ENCODE results near the gene DRD5.
"Not testable (repeated sequence)": the region's sequence is repeated elsewhere in the genome, so short reads cannot be mapped to it uniquely, and the experiment has no call there.

DRD5 gene

DNA sequence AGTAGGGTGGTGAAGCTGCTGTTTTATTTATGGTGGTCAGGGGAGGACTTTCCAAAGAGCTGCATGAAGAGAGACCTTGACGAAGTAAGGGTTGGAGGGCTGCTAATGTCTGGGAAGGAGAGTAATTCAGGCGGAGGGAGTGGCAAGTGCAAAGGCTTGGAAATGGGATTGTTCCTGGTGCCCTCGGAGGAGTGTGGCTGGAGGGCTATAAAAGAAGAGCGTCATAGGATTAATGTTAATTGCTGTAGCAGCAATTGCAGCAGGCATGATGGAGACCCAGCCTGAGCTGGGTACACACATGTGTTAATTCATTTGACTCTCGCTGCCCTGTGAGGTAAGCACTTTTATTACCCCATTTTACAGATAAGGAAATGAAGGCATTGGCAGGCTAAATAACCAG is 4.5 kb downstream of the DRD5 start:
- not testable (repeated sequence) for H3K9me3 ChIP-seq (ENCODE audit: control insufficient read depth, insufficient read depth, low read length); H3K9ac ChIP-seq (ENCODE audit: low read depth, low read length); H3K4me1 ChIP-seq (ENCODE audit: insufficient read depth, low read length); H3K36me3 ChIP-seq (ENCODE audit: insufficient read depth, low read length)

DNA sequence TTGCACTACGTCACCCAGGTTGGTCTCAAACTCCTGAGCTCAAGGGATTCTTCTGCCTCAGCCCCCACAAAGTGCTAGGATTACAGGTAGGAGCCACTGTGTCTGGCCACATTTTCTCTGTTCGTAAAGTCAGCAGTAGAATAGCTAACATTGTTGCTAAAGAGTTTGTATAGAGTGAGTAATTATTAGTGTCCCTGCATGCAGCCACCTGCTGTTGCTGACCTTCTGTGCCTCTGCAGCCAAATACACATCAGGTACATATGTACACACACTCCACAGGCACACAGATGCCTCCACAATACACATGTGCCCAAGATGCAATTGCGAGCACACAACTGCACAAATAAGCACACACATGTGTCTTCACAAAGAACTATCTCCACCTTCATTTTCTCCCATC is 10.9 kb downstream of the DRD5 start:
- Histone ChIP-seq H3K9me3 (ENCODE audit: control insufficient read depth, insufficient read depth, low read length) (no peaks in the 10 kb centered on the region), H3K36me3 (ENCODE audit: insufficient read depth, low read length) (no peaks in the 10 kb centered on the region), H3K9ac (ENCODE audit: low read depth, low read length) (no peak overlapping the region), H3K4me1 (ENCODE audit: insufficient read depth, low read length) (no peaks in the 10 kb centered on the region)

DNA sequence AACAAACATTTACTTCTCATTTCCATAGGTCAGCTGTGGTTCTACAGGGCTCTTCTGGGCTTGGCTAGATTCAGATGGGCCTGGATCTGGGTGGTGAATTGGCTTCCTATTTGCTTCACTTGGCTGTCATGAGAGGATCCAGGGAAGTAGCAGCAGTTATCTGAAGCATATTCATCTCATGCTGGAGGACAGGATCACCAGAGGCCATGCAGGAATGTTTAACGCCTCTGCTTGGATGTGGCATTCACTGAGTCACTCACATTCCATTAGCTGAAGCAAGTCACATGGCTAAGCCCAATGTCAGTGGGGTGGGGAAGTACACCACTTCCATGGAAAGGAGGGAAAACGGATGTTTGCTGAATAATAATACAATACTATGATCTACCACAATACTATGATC is 15.2 kb downstream of the DRD5 start:
- not testable (repeated sequence) for H3K9me3 ChIP-seq (ENCODE audit: control insufficient read depth, insufficient read depth, low read length); H3K4me1 ChIP-seq (ENCODE audit: insufficient read depth, low read length); H3K36me3 ChIP-seq (ENCODE audit: insufficient read depth, low read length); H3K9ac ChIP-seq (ENCODE audit: low read depth, low read length)

DNA sequence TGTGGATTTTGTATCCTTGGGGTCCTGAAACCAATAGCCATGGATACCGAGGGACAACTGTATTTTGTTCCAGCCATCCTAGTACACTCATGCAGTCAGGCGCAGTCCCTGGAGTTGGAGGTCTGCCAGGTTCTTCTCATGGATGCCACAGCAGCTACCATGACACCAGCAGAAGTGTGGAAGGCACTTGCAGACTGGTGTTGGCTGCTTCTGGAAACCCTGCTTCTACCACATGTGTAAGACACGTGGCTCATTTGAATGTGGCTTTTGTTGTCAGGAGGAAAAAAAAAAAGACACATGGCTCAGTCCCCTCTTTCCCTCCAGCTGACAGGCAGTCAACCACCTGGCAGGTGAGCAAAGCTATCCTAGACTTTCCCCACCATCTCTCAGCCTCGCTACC is 19.4 kb downstream of the DRD5 start:
- Histone ChIP-seq H3K9ac (ENCODE audit: low read depth, low read length) (no peak overlapping the region), H3K9me3 (ENCODE audit: control insufficient read depth, insufficient read depth, low read length) (no peaks in the 10 kb centered on the region; the same call in 1 of the 2 replicates), H3K36me3 (ENCODE audit: insufficient read depth, low read length) (no peaks in the 10 kb centered on the region), H3K4me1 (ENCODE audit: insufficient read depth, low read length) (no peaks in the 10 kb centered on the region)

DNA sequence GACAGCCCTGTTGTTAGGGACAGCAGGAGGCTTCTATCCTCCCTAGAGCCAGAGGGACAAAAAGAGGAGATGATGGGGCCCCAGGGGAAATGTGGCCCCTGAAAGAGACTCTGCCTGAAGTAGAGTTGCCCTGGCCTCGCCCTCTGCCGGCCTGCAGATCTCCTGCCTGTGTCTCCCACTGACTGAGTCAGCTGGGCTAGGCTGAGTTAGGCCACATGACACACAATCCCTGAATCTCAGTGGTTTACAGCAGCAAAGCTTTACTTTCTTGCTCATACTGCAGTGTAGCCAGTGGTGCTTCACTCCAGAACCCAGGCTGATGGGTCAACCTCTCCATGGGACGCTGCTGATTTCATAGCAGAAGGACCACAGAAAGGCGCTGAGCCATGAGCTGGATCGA is 23.5 kb downstream of the DRD5 start:
- H3K9me3 ChIP-seq (ENCODE audit: control insufficient read depth, insufficient read depth, low read length) = no peaks in the 10 kb centered on the region; the same call in 1 of the 2 replicates
- no peaks in the 10 kb centered on the region for H3K4me1 ChIP-seq (ENCODE audit: insufficient read depth, low read length)
- H3K36me3 ChIP-seq (ENCODE audit: insufficient read depth, low read length) = no peaks in the 10 kb centered on the region
- H3K9ac ChIP-seq (ENCODE audit: low read depth, low read length) = no peak overlapping the region

DNA sequence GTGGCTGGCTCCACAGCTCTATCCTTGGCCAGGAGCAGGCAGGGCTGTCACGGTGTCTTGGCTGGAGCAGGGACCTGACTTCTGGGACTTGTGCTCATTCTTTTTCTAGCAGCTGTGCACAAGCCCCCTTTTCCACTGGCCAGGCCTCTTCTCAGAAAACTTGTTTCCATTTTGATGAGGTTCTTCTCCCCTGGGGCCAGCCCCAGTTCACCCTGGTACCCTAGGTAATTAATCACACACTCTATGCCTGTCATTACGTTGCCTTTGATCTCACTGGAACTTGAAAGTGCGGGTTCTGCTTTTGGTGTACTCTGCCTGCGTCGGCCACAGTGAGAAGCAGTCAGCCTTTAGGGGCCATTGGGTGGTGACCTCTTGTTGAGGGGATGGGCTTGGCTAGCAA is 26.6 kb downstream of the DRD5 start:
- no peaks in the 10 kb centered on the region; the same call in 1 of the 2 replicates for H3K9me3 ChIP-seq (ENCODE audit: control insufficient read depth, insufficient read depth, low read length)
- H3K36me3 ChIP-seq (ENCODE audit: insufficient read depth, low read length) = no peaks in the 10 kb centered on the region
- no peak overlapping the region for H3K9ac ChIP-seq (ENCODE audit: low read depth, low read length)
- no peaks in the 10 kb centered on the region for H3K4me1 ChIP-seq (ENCODE audit: insufficient read depth, low read length)

DNA sequence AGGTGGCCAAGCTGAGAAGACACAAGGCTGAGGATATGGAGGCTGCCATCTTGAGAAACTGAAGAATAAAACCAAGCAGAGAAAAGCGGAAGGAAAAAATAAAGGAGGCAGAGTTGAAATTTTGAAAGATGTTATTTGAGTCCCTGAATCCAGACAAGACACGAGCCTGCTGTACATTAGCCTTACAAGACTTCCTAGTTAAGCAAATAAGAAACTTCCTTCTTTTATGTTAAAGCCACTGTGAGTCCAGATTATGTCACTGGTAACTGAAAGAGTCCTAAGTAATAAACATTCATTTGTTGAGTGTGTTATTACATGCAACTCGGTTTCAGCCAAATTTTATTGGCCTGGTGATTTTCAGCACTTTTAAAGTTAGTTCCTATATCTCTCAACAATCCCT is 30.4 kb downstream of the DRD5 start:
- H3K9me3 ChIP-seq (ENCODE audit: control insufficient read depth, insufficient read depth, low read length) = no peaks in the 10 kb centered on the region
- no peak overlapping the region for H3K9ac ChIP-seq (ENCODE audit: low read depth, low read length)
- no peaks in the 10 kb centered on the region for H3K36me3 ChIP-seq (ENCODE audit: insufficient read depth, low read length)
- no peaks in the 10 kb centered on the region for H3K4me1 ChIP-seq (ENCODE audit: insufficient read depth, low read length)

DNA sequence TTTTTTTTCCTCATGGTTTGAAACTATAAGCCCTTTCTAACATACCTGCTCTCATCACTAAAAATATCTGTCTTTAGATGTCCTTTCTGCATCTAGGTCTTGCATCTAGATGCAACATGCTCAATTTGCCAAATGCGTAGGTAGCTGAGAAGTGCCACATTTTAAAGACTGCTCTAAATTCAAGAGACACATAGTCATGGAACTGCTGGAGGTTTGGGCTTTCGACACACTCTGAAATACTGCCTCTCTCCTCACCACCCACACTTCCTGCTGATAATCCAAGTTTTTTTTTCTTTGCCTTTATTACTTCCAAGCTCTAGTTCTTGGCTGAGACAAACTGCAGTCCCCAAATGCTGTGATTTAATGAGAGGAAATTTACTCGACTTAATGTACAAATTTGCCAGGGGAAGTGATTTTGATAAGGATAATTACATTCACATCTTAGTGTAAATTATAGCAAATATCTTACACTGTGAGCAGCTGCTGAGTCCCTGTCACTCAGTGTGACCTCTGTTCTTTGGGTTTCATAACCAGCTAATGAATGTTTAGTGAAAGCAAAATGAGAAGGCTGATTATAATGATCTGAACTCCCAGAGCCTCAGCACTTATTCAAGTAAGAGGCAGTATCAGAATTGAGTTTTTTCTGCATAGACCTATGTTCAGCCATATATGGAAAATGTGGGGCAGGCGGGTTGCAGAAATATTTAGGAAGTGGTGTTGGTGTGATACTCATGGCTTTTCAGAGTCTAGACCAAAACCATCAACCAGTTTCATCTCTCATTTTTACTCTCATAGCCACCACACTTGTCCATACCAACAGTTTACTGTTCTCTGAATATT is 31.3 kb downstream of the DRD5 start:
- H3K9ac ChIP-seq (ENCODE audit: low read depth, low read length) = no peak overlapping the region
- H3K36me3 ChIP-seq (ENCODE audit: insufficient read depth, low read length) = no peaks in the 10 kb centered on the region
- H3K4me1 ChIP-seq (ENCODE audit: insufficient read depth, low read length) = no peaks in the 10 kb centered on the region
- no peaks in the 10 kb centered on the region for H3K9me3 ChIP-seq (ENCODE audit: control insufficient read depth, insufficient read depth, low read length)

DNA sequence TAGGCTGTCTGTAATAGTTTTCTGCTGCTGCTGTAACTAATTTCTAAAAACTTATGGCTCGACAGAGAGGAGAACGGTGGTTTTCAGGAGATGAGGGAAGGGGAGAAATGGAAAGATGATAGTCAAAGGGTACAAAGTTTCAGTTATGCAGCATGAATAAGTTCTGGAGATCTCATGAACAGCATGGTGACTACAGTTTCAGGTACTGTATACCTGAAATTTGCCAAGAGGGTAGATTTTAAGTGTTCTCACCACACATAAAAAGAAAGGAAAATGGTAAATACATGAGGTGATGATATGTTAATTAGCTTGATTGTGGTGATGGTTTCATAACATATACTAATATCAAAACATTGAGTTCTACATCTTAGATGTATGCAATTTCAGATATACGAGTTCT is 34.9 kb downstream of the DRD5 start:
- Histone ChIP-seq H3K36me3 (ENCODE audit: insufficient read depth, low read length) (no peaks in the 10 kb centered on the region), H3K9ac (ENCODE audit: low read depth, low read length) (no peak overlapping the region), H3K9me3 (ENCODE audit: control insufficient read depth, insufficient read depth, low read length) (no peaks in the 10 kb centered on the region), H3K4me1 (ENCODE audit: insufficient read depth, low read length) (no peaks in the 10 kb centered on the region)

DNA sequence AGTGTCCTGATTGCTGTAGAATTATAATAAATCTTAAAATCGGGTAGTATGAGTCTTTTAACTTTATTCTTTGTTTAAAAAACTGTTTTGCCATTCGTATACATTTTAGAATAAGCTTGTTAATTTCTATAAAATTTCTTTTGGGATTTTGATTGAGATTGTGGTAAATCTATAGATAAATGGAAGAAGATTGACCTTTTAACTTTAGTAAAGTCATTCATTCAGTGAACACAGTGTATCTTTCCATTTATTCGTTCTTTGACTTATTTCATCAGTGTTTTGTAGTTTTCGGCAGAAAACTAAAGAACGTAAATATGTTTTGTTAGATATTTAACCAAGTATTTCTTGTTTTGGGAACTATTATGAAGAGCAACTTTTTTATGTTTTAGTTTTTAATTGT is 38.9 kb downstream of the DRD5 start:
- Histone ChIP-seq H3K9me3 (ENCODE audit: control insufficient read depth, insufficient read depth, low read length) (no peaks in the 10 kb centered on the region), H3K4me1 (ENCODE audit: insufficient read depth, low read length) (no peaks in the 10 kb centered on the region), H3K9ac (ENCODE audit: low read depth, low read length) (no peak overlapping the region), H3K36me3 (ENCODE audit: insufficient read depth, low read length) (no peaks in the 10 kb centered on the region)

DNA sequence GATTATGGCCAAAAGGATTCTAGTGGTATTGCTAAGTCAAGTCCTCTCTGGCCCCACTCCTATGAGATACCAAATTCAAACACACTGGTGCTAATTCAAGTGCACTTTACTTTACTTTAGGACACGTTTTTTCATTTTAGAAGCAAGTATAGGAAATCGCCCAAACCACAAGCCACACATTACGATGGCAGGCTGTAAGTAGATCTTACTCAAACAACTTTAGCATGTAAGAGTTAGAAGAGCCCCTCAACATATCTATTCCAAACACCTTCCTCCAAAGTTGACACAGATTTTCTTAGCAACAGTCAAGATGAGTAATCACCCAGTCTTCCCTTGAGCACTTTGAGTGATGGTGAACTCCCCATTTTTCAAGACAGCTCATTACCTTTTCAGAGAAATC is 43.6 kb downstream of the DRD5 start:
- no peaks in the 10 kb centered on the region for H3K4me1 ChIP-seq (ENCODE audit: insufficient read depth, low read length)
- H3K9ac ChIP-seq (ENCODE audit: low read depth, low read length) = no peak overlapping the region
- no peaks in the 10 kb centered on the region for H3K9me3 ChIP-seq (ENCODE audit: control insufficient read depth, insufficient read depth, low read length)
- no peaks in the 10 kb centered on the region for H3K36me3 ChIP-seq (ENCODE audit: insufficient read depth, low read length)

DNA sequence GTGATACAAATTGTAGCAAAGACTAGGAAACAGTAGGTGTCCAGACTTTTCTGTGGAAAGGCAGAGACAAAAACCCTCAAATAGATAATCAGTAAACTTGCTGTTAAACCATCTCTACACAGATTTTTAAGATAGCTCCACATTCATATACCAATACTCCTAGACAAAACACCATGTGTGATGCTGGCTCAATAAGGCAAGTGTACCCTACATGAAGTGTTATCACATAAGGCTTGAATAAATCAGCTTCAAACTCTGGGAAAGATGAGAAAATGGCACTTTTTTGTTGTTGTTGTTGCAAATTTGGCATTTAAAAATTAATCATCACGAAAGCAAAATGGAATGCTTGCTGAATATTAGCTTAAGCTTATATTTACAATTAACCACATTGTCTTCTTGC is 45.1 kb downstream of the DRD5 start:
- Histone ChIP-seq H3K9me3 (ENCODE audit: control insufficient read depth, insufficient read depth, low read length) (no peaks in the 10 kb centered on the region), H3K9ac (ENCODE audit: low read depth, low read length) (no peak overlapping the region), H3K36me3 (ENCODE audit: insufficient read depth, low read length) (no peaks in the 10 kb centered on the region), H3K4me1 (ENCODE audit: insufficient read depth, low read length) (no peaks in the 10 kb centered on the region)

DNA sequence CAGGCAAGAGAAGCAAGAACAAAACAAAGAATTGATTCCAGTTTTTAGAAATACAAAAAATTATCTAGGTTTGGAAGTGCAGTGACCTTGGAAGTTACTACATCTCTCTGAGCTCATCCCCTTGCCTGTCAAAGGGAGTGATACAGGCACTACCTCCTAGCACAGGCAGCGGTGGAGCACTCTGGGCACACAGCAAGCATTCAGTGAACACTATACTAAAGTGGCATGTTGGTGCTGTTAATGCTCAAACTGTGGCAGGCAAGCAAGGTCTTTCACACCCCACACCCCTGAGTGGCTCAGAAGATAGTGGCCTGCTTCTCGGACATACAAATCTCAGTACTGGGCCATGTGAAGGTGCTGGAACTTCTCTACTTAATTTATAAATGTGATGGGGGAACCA is 51.2 kb downstream of the DRD5 start:
- Histone ChIP-seq H3K36me3 (ENCODE audit: insufficient read depth, low read length) (no peaks in the 10 kb centered on the region), H3K9ac (ENCODE audit: low read depth, low read length) (no peak overlapping the region), H3K4me1 (ENCODE audit: insufficient read depth, low read length) (no peaks in the 10 kb centered on the region), H3K9me3 (ENCODE audit: control insufficient read depth, insufficient read depth, low read length) (no peaks in the 10 kb centered on the region)

DNA sequence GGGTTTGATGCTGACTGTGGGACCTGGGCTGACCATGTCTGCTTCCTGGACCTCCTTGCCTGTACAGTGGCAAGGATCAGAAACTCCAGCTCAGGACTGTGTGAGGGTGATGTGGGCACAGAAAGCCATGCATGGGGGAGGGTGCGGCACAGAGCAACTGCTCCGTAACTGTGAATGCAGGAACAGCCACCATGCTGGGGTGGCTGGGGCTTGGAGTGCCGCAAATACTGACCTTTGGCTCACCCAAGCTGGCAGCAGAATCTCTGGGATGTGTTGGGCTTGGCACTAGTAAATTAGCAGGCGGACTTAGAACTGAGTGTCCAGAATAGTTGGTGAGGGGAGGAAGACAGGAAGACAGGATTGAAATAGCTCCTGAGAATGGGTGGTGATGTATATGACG is 52.0 kb downstream of the DRD5 start:
- no peaks in the 10 kb centered on the region for H3K36me3 ChIP-seq (ENCODE audit: insufficient read depth, low read length)
- H3K9me3 ChIP-seq (ENCODE audit: control insufficient read depth, insufficient read depth, low read length) = no peaks in the 10 kb centered on the region
- no peak overlapping the region for H3K9ac ChIP-seq (ENCODE audit: low read depth, low read length)
- H3K4me1 ChIP-seq (ENCODE audit: insufficient read depth, low read length) = no peaks in the 10 kb centered on the region
